NK-92 (cell line): ENCODE results near the gene CPNE9.

Experiments
- DNase-seq: peaks from one replicate; lab custom pipeline; 2025; ENCODE audit not compliant: unreplicated experiment; lab: John Stamatoyannopoulos, UW

The CPNE9 gene, protein sequence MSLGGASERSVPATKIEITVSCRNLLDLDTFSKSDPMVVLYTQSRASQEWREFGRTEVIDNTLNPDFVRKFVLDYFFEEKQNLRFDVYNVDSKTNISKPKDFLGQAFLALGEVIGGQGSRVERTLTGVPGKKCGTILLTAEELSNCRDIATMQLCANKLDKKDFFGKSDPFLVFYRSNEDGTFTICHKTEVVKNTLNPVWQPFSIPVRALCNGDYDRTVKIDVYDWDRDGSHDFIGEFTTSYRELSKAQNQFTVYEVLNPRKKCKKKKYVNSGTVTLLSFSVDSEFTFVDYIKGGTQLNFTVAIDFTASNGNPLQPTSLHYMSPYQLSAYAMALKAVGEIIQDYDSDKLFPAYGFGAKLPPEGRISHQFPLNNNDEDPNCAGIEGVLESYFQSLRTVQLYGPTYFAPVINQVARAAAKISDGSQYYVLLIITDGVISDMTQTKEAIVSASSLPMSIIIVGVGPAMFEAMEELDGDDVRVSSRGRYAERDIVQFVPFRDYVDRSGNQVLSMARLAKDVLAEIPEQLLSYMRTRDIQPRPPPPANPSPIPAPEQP

DNA sequence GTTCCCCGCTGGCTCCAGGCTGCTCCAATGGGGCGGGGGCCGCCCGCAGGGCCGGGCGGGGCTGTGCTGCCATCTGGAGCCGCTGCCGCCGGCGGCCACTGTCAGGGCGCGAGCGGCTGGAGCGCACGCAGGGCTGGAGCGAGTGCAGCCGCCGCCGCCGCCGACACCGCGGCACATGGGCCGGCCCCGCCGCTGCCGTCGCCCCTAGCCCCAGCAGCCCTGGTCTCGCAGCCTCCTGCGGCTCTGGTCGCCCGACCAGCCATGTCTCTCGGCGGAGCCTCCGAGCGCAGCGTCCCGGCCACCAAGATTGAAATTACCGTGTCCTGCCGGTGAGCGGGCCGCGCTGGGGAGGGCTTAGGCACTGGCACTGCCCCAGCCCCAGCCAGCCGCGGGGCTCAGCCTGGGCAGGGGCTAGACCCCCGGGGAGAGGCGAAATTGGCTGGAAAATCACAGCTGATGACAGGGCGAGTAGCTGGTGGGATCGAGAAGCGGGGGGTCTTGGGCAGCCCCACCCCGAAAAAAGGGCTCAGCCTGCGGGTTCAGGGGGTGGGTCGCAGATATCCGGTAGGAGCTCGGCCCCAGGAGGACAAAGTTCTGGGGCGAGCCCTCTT is at the start of gene CPNE9:
CPNE9 (plus strand) TSS at position 98 of the 611 bp plus-strand sequence; CDS start at position 262, 164 bp downstream.
- DNase-seq = no peak

DNA sequence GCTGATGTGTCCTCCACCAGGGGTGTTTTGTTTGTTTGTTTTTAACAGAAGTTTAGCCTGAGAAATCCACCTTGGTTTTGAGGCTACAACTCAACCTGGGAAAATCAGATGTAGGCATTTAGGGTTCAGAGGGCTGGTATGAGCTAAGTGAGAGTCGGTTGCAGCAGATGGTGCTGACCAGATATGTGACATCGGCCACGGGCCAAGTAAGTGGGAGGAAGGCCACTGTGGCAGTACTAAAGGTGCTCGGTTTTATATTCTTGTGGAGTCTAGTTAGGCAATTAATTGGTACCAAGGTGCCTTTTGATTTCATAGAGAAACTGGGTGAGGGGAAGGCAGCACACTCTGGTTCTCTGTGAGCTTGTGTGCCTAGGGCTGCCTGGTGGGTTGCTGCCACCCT is 43.8 kb upstream of the CPNE9 start:
- no peak for DNase-seq

DNA sequence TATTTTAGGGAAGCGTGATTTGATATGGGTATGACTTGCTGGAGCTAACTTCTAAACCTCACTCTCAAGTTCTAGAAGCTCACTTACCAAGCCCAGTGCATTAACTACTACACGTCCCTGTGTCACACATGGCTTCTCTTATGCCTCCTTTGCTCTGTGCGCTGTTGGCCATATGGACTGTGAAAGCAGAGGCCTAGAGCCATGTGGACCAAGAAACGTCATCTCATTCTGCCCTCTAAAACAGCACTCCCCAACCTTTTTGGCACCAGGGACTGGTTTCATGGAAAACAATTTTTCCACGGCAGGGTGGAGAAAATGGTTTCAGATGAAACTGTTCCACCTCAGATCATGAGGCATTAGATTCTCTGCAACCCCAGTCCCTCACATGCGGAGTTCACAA is 42.7 kb upstream of the CPNE9 start:
- DNase-seq = no peak

DNA sequence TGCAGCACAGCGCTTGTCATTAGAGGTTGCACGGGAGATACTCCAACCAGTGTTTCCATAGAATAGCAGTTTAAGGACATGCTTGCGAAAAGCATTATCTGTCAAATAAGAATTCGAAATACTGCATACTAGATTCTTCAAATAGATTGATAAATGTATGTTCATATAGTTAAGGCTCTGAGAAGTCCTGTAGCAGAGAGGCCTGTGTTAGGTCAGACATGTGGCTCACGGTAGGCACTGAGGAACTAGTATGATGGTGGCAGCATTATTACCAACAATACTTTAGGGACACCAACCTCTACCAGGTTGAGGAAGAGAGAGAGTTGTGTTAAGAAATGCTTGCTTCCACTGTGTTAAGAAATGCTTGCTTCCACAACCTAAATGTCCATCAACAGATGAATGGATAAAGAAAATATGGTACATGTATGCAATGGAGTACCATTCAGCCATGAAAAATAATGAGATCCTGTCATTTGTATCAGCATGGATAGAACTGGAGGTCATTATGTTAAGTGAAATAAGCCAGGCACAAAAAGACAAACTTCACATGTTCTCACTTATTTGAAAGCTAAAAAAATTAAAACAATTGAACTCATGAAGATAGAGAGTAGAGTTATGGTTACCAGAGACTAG is 39.4 kb upstream of the CPNE9 start:
- DNase-seq = no peak

DNA sequence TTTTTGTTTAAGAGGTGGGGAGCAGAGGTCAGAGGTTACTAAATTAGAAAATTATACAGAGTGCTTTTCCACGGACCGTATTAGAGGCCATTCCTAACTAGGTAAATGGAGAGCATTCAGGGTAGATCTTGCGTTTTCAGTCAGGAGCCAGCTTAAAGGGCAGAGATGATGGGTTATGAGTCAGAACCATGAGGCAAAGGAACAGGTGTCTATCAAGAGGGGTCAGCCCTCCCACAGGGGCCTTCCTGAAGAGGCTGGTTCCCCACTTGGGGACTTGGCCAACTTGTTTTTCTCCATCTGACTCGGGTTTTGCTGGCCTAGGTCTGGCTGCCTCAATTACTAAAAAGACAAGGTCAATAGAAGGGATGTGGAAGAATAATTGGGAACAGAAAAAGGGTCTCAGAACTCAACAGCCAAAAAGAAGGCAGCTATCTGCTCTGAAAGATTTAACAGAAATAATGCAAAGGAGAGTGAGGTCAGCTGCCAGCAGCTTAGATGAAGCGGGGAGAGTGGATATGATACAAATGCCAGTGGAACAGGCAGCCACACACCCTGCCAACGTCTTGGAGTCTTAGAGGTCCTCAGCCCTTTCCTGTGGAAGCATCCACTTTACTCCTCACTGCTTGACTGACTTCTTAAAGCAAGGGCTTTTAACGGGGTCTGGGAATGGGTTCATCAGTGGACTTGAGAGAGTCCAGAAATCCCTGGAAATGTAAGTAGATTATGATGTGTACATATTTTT is 36.8 kb upstream of the CPNE9 start:
- no peak for DNase-seq

DNA sequence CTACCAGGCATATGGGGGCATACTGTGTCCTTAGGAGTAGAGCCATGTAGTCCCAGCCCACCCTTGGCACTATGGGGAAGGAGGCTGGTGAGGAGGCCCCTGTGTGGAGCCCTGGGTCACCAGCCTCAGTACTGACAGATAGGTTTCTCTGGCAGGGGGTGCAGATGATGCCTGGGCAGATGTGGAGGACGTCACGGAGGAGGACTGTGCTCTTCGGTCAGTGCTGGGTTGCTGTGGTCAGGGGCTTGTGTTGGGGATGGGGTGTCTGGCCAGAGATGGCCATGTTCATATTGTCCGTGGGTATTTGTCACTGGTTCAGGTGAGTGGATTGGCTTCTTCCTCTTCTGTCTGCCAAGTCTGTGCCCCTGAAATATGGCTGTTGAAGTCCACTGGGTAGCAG is 34.4 kb upstream of the CPNE9 start:
- no peak for DNase-seq

DNA sequence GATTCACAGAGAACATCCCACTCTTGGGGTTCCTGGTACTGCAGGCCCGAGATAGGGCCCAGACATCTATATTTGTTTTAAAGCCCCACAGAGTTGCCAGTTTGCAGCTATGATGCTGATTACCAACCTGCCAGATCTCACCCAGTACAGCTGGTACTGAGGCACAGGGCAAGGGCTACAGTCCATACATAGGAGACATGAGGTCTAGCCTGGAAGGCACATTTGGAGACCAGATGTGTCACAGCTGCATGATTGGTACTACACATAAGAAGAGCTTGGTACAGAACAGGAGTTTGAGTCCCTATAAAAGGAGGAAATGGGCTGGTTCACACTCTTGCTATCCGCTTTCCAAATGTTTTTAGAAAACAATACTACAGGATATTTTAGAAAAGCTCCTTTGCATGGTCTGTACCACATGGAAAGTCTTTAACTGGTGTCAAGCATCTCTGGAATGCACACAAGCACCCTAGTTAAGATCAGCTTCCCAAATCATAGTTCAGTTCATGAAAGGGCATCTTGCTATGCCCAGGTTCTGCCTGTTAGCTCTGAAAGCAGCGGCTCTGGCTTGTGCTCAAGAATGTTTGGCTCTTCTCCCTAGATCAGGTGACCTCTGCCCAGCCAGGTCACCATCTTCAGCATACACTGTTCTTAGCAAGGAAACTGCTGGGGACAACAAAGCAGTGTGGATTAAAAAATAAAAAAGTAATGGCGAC is 33.8 kb upstream of the CPNE9 start:
- no peak for DNase-seq

DNA sequence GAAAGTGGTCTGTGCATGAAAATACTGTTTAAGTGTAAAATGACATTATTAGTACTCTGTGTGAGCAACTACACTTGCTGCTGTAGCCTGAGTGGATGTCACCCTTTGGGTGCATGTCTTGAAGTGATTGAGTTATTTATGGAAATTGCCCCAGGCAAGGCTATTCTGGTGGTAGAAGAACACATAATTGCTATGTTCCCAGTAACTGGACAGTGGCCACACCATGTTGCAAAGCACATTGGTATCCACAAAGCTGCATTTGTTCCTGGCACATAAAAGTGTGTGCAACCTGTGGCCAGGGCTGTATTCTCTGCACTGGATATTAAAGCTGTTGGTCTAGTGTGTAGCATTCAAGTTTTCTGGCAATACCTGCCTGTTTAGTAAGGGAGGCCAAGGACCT is 30.6 kb upstream of the CPNE9 start:
- no peak for DNase-seq

DNA sequence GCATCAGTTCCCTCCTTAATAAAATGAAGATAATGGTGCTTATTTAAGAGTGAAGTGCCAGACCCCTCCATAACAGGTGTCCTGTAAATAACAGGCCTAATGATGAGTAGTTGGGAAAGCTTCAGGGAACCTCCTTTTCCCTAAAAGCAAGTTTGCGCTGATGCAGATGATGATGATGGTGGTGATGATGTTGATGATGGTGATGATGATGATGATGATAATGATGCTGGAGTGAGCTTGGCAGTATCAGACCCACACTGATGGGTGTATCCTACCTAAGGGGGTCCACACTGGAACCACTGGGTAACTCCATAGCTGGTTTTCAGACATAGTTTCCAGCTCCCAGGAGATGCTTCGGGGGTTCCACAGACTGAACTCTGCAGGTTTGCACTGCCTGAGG is 29.9 kb upstream of the CPNE9 start:
- DNase-seq = no peak

DNA sequence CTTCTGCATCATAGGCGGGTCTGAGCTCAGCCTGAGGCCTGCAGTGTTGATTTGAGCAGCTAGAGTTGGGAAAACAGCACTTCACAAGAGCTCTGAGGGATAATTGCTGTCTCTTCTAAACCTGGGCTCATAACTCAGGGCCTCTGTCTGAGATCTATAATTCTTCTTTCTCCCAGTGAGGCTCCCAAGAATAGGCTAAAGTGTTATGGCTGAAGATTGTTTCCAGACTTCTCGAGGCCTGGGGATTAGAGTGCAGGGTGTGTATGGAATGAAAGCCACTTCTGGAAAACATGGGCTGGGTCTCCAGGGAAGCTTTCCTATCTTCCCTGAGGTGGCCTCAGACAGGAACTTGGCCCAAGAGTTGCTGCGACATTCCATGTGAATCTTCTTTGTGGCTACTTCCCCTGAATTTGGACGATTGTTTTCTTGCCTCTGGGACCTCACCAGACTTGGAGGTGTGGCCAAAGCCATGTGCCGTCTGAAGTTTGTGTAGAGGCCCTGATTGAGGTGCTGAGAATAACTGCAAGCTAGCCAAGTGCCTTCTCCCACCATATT is 27.8 kb upstream of the CPNE9 start:
- DNase-seq = no peak

DNA sequence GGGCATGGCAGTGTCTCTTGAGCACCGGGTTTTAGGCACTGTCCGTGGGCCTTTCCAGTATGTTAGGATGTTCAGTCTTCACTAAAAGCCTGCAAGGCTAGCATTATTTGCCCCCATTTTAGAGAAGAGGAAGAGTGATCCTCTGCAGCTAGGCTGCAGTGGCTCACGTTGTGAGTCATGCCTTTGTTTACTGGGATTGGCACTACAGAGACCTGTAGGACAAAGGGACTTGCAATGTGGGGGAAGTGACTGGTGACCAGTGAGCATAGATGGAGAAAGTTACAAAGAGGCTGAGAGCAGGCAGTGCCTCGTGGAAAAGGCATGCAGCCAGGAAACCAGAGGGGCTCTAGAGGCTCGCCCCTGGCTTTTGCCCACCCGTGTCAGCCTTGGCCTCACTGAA is 26.8 kb upstream of the CPNE9 start:
- no peak for DNase-seq

DNA sequence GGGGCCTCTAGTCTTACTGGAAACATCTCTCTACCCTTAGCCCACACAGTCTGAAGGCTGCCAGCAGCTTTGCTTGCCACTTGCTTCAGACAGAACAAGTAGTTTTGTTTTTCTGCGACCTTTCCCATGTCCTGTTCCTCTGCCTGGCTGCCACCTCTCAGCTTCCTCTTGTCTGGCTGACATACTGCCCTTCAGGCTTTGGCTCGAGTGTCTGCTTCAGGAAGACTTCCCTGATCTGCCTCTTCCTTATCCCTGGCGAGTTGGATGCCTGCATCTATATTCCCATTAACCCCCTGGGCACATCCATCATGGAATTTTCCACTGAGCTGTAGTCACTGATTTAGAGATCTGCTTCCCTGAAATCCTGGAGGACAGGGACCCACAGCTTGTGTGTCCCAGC is 25.1 kb upstream of the CPNE9 start:
- no peak for DNase-seq

DNA sequence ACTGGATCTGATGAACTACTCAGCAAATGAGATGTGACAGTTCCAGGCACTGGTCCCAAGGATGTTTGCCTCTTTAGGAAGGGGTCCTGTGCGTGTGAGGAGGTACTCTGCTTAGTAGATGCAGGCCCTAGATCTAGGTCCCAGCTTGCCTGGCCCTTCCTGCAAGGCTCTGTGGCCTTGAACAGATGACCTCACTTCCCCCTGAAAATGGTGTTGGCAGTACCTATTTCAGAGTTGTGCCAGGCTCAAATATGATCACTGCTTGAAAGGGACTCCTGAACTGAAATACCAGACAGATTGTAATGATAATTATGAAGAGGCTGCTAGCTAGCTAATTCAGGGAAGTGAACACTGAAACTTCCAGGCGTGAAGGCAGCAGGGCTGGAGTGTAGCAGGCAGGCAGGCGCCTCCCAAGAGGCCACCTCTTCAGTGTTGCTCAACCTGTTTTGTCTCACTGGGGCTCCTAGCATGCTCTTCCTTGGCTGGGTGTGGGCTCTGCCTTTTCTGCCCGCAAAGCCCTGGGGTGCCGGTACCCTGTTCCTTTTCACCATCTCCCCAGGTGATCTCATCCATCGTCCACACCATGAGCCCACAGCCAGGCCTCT is 24.1 kb upstream of the CPNE9 start:
- no peak for DNase-seq

DNA sequence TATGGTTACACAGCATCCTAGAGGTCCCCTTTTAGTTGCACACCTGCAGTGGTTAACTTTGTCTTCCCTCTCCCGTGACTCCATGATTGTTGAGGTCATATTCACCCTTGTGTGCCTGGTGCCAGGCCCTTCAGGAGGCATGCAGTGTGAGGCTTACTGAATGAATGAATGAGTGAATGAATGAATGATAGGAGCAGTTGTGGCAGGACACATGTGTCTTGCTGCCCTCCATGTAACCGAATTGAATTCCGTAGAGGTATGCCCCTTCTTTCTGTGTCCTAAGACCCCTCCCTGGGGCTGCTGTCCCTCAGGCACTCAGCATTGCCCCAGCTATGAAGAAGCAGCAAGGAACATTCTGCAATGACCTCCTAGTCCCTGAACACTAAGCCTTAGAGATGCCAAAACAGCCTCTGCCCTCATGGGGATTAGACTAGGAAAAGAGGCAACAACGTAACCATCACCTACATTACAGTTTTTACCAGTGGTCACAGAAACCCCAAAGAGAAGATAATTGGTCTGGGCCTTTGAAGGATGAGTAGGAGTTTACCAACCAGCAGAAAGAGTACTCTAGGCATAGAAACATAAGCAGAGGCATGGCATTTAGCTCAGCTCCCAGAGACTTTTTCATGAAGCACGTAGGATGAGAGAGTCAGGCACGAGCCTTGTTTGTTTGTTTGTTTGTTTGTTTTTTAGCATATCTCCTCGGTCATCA is 22.5 kb upstream of the CPNE9 start:
- DNase-seq = no peak

DNA sequence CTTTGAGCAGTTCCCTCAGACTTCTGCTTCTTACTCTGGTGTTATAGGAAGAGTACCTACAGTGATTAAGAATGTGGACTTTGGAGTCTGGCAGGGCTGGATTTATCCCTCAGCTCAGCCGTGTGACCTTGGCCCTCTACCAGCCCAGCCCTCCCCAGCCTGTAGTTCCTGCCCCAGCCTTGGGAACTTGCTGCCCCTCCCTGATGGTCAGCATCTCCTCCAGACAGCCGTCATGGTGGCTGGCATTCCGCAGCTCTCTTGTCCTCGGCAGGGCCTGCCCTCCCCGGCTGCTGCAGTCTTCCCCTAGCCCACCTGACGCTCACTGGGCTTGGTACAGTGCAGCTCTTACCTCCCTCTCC is 21.9 kb upstream of the CPNE9 start:
- DNase-seq = no peak

DNA sequence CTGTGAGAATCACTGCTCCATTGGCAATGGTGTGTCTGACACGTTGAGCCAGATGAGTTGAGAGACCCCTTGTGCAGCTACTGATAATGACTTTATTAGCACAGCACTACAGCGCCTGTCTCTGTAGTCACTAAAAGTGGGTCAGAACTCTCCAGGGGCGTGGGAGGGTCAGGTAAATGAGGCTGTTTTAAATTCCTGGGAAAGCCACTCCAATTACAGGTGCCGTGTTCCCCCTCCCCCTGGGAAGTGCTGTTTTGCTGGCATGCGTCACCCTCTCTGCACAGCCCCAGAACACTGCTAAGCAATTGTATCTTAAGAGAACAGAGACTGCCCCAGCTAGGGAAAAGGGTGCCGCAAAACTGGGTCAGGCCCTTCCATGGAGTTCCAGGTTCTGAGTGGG is 21.5 kb upstream of the CPNE9 start:
- DNase-seq = no peak

DNA sequence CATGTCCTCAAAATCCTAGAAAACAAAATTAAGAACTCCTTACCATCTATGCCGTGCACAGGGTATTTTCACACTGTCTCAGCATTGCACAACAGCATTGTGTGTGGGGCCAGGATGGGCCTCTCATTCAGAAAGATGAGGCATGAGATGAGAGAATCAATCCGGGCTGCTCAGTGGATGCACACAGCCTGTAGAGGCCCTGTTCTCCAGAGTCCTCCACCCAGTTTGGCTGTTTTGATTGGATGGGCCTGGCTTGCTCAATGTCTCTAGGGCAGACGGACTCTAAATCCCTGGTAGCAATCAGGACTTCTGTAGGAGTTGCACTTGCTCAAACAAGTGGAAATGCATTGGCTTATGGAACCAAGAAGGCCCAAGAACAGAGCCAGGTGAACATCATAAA is 20.2 kb upstream of the CPNE9 start:
- no peak for DNase-seq

DNA sequence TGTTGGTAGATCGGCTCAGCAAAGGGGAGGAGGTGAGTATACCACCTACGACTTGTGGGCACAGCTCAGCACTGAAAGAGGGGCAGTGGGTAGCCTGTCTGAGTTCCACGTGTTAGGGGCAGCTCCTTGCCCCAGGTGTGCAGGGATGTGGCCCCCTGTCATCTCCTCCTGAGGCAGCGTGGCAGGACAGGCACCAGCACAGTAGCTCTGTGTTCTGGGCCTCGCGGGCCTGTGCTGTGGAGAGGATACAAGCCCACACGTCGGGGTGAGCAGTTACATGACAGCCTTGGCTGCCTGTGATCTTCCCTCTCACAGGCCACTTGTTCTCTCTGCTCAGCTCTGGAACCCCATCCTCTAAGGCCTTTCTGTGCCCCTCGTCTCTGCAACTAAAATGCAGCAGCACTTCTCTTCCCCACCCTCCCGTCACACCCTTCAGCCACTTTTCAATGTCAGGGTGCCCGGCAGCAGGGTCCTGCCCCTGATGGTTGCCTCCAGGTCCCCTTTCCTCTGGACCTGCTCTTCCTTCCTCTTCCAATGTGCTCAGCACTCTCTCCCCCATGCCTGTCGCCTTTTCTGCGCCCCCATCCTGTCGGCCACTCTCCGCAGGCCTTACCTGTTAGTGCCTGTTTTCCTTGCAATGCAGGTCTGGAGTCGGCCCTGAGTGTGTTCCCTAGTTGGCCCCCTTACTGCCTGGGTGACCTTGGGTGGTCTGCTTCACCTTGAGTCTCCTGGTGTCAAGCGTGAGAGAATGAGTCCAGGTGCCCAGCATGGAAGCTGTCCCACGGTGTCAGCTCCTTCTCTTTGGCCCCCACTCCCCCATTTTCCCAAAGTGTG is 18.2 kb upstream of the CPNE9 start:
- DNase-seq = no peak
